ENCODE measurements around the gene PTGER2.

- TF ChIP-seq POLR2A (IDR thresholded peaks at IDR 0.05; ENCODE audit: insufficient read depth in 1 of 2, low read depth in 2 of 2, low read length in 2 of 2) (no peak), PPARG (CRISPR knock-in tag; conservative IDR thresholded peaks at IDR 0.05) (no peak; the same call in 1 of the 2 replicates), STAT5B (CRISPR knock-in tag; IDR thresholded peaks at IDR 0.05) (no peak), RFX5 (IDR thresholded peaks at IDR 0.05; ENCODE audit: low read depth, low read length) (no peak), PRDM10 (CRISPR knock-in tag; IDR thresholded peaks at IDR 0.05; ENCODE audit: low read depth) (no peak), CREB1 (IDR thresholded peaks at IDR 0.05) (no peak), CREB1 (CRISPR knock-in tag; IDR thresholded peaks at IDR 0.05) (no peak), MTA3 (CRISPR knock-in tag; IDR thresholded peaks at IDR 0.05) (no peak), ETS1 (CRISPR knock-in tag; IDR thresholded peaks at IDR 0.05) (no peak), E2F5 (CRISPR knock-in tag; conservative IDR thresholded peaks at IDR 0.05) (no peak)
These were observed 6.7 kb upstream of the PTGER2 start for GRCh38 chr14:52307376-52307775.
